NCI-H1930 (cell line): ENCODE results near the gene CYP27A1.

Source experiments
- DNase-seq, 2 experiments: peaks; one replicate each; lab custom pipeline; 2025; lab: John Stamatoyannopoulos, UW

CYP27A1 gene

GRCh38 chr2:218811382-218811781 is 29.4 kb downstream of the CYP27A1 start:
- DNase-seq = no peak

GRCh38 chr2:218812096-218812815 is 30.3 kb downstream of the CYP27A1 start:
- no peak for DNase-seq

GRCh38 chr2:218812861-218813260 is 30.9 kb downstream of the CYP27A1 start:
- no peak for DNase-seq

GRCh38 chr2:218813771-218814460 is 32.0 kb downstream of the CYP27A1 start:
- DNase-seq = no peak

- DNase-seq = no peak
Measured at GRCh38 chr2:218814540-218815243, 32.7 kb downstream of the CYP27A1 start.

GRCh38 chr2:218815244-218815637 is 33.3 kb downstream of the CYP27A1 start:
- no peak for DNase-seq

GRCh38 chr2:218815649-218816048 is 33.7 kb downstream of the CYP27A1 start:
- no peak for DNase-seq

GRCh38 chr2:218816561-218817011 is 34.6 kb downstream of the CYP27A1 start:
- no peak for DNase-seq

GRCh38 chr2:218819093-218819492 is 37.1 kb downstream of the CYP27A1 start:
- DNase-seq = no peak

- DNase-seq = no peak
Measured at GRCh38 chr2:218820746-218821369, 38.9 kb downstream of the CYP27A1 start.

GRCh38 chr2:218821605-218822211 is 39.8 kb downstream of the CYP27A1 start:
- DNase-seq = no peak

GRCh38 chr2:218822622-218823021 is 40.7 kb downstream of the CYP27A1 start:
- no peak for DNase-seq

GRCh38 chr2:218823196-218823855 is 41.4 kb downstream of the CYP27A1 start:
- no peak for DNase-seq

- DNase-seq = no peak
Measured at GRCh38 chr2:218824004-218824403, 42.1 kb downstream of the CYP27A1 start.

- DNase-seq = no peak
Measured at GRCh38 chr2:218826791-218827190, 44.8 kb downstream of the CYP27A1 start.

- DNase-seq = no peak
Measured at GRCh38 chr2:218827701-218828476, 45.9 kb downstream of the CYP27A1 start.

GRCh38 chr2:218828477-218828778 is 46.5 kb downstream of the CYP27A1 start:
- DNase-seq = no peak

GRCh38 chr2:218829868-218830451 is 48.0 kb downstream of the CYP27A1 start:
- no peak for DNase-seq

- no peak for DNase-seq
Measured at GRCh38 chr2:218830526-218831306, 48.8 kb downstream of the CYP27A1 start.
